GM23338 (cell line): Measurements from ENCODE around the gene ACADS. TPM values are rescaled to one million over a fixed set of nuclear protein-coding genes. Genes with fewer than 3 reads are reported as not detected.
A peak's percentile ranks its signal among the peaks of the same experiment; 100 is the strongest.

ENCODE experiments used
- ATAC-seq: fragments of 200-7000 bp; cut with Tn5 transposase; 3 replicates; pipeline ENCODE4 v1.9.1; 2020
- DNase-seq: peaks from one replicate; pipeline ENCODE4 v3.0.0-alpha.2; 2015; ENCODE audit warnings: low spot score
- H2AFZ ChIP-seq: fragments of 200-600 bp; sonication (generic); 2 replicates; pipeline ENCODE4 v1.8.0; 2016; ENCODE audit warnings: antibody characterized with exemption, mild to moderate bottlenecking, moderate library complexity
- H3F3A ChIP-seq: fragments of 200-600 bp; sonication (generic); replicated peaks from 2 replicates; pipeline ENCODE4 v1.8.0; 2017; ENCODE audit warnings: antibody characterized with exemption, mixed run types, low read depth
- H3K27ac ChIP-seq: fragments of 200-600 bp; sonication (generic); 2 replicates; pipeline ENCODE4 v1.6.1; 2016; ENCODE audit warnings: low read depth
- H3K27me3 ChIP-seq: fragments of 200-600 bp; sonication (generic); 2 replicates; pipeline ENCODE4 v1.8.0; 2016; ENCODE audit warnings: mild to moderate bottlenecking, mixed run types, moderate library complexity; ENCODE audit not compliant: insufficient read depth
- H3K36me3 ChIP-seq: fragments of 200-600 bp; sonication (generic); 2 replicates; pipeline ENCODE4 v1.8.0; 2016; ENCODE audit warnings: mild to moderate bottlenecking; ENCODE audit not compliant: insufficient read depth
- H3K4me1 ChIP-seq: fragments of 200-600 bp; sonication (generic); 2 replicates; pipeline ENCODE4 v1.8.0; 2016; ENCODE audit warnings: mild to moderate bottlenecking, moderate library complexity; ENCODE audit not compliant: insufficient read depth
- H3K4me2 ChIP-seq: fragments of 200-600 bp; sonication (generic); 2 replicates; pipeline ENCODE4 v1.7.1; 2017; ENCODE audit warnings: mixed run types
- H3K4me3 ChIP-seq: fragments of 200-600 bp; sonication (generic); 2 replicates; pipeline ENCODE4 v1.6.1; 2016; ENCODE audit warnings: mixed run types
- H3K79me2 ChIP-seq: fragments of 200-600 bp; sonication (generic); replicated peaks from 2 replicates; pipeline ENCODE4 v1.8.0; 2017; ENCODE audit warnings: mild to moderate bottlenecking; ENCODE audit not compliant: insufficient read depth
- H3K9me2 ChIP-seq: fragments of 200-600 bp; sonication (generic); 2 replicates; pipeline ENCODE4 v1.8.0; 2017; ENCODE audit not compliant: insufficient read depth
- H4K20me1 ChIP-seq: fragments of 200-600 bp; sonication (generic); replicated peaks from 2 replicates; pipeline ENCODE4 v1.8.0; 2017; ENCODE audit warnings: mild to moderate bottlenecking; ENCODE audit not compliant: insufficient read depth
- H3K27ac Mint-ChIP-seq: 2 replicates; pipeline ENCODE4 v1.8.0; 2020; ENCODE audit warnings: inconsistent platforms, mild to moderate bottlenecking, moderate library complexity, mixed read lengths
- H3K27me3 Mint-ChIP-seq: 3 replicates; pipeline ENCODE4 v1.8.0; 2022; ENCODE audit warnings: low read depth, mild to moderate bottlenecking, moderate library complexity, mixed read lengths, inconsistent platforms; ENCODE audit not compliant: insufficient read depth, poor library complexity
- H3K36me3 Mint-ChIP-seq: 3 replicates; pipeline ENCODE4 v1.8.0; 2021; ENCODE audit warnings: low read depth, mild to moderate bottlenecking, inconsistent platforms, moderate library complexity, mixed read lengths
- H3K4me1 Mint-ChIP-seq: 3 replicates; pipeline ENCODE4 v1.8.0; 2020; ENCODE audit warnings: mild to moderate bottlenecking, inconsistent platforms, mixed read lengths
- H3K4me3 Mint-ChIP-seq: 3 replicates; pipeline ENCODE4 v1.8.0; 2021; ENCODE audit warnings: moderate library complexity, mild to moderate bottlenecking, inconsistent platforms, mixed read lengths
- H3K9me3 Mint-ChIP-seq: 3 replicates; pipeline ENCODE4 v1.8.0; 2020; ENCODE audit warnings: moderate library complexity, mild to moderate bottlenecking, inconsistent platforms, mixed read lengths
- CREB1 ChIP-seq: fragments of 250-450 bp; sonication (Bioruptor Pico); IDR thresholded peaks from 2 replicates; pipeline ENCODE4 v1.5.0; 2020; ENCODE audit warnings: low read depth, mild to moderate bottlenecking, moderate library complexity
- EZH2 ChIP-seq: fragments of 200-600 bp; sonication (generic); IDR thresholded peaks from one replicate; pipeline ENCODE4 v1.8.0; 2017; ENCODE audit warnings: antibody characterized with exemption, mild to moderate bottlenecking, low read depth; ENCODE audit not compliant: unreplicated experiment
- EZH2phosphoT487 ChIP-seq: fragments of 200-600 bp; sonication (generic); IDR thresholded peaks from one replicate; pipeline ENCODE4 v1.8.1; 2018; ENCODE audit warnings: antibody characterized with exemption; ENCODE audit not compliant: unreplicated experiment
- JUNB ChIP-seq: IDR thresholded peaks from one replicate; pipeline ENCODE4 v1.6.1; 2016; ENCODE audit warnings: antibody characterized with exemption; ENCODE audit not compliant: unreplicated experiment
- NANOG ChIP-seq: IDR thresholded peaks from 2 replicates; pipeline ENCODE4 v1.6.1; 2016; ENCODE audit warnings: antibody characterized with exemption, borderline replicate concordance
- POLR2AphosphoS5 ChIP-seq: IDR thresholded peaks from 2 replicates; pipeline ENCODE4 v1.6.1; 2016; ENCODE audit warnings: antibody characterized with exemption, low read depth
- STAT1 ChIP-seq: IDR thresholded peaks from one replicate; pipeline ENCODE4 v1.6.1; 2016; ENCODE audit warnings: antibody characterized with exemption; ENCODE audit not compliant: unreplicated experiment
- ZNF114 ChIP-seq: fragments of 250-450 bp; sonication (Bioruptor Pico); IDR thresholded peaks from 2 replicates; pipeline ENCODE4 v1.5.0; 2020; ENCODE audit warnings: mild to moderate bottlenecking, moderate library complexity
- ZNF331 ChIP-seq: fragments of 250-450 bp; sonication (Bioruptor Pico); IDR thresholded peaks from 2 replicates; pipeline ENCODE4 v1.5.0; 2020; ENCODE audit warnings: low read depth, mild to moderate bottlenecking, moderate library complexity
- polyA plus RNA-seq: library from polyadenylated mRNA; unstranded; fragments of >200 nt; fragmentation: Nextera tagmentation; extraction: Ambion mirVana; gene quantifications from 2 replicates; pipeline ENCODE4 v1.2.1, GENCODE V29; 2016
- total RNA-seq: library from RNA; depleted of rRNA; stranded (reverse); fragments of >200 nt; shearing (Covaris generic); gene quantifications from 2 replicates; pipeline ENCODE4 v1.2.3, GENCODE V29; 2014
- TF ChIP-seq, protein P1 (sequence below), 2 experiments: fragments of 200-600 bp in 1 of 2; sonication (generic) in 1 of 2; conservative IDR thresholded peaks; 2 replicates each; pipeline versions ENCODE4 v1.5.1 to v1.6.1; 2016 to 2017; ENCODE audit warnings: antibody characterized with exemption in 2 of 2, low read depth in 2 of 2, mild to moderate bottlenecking in 2 of 2, moderate library complexity in 1 of 2
- TF ChIP-seq, protein P2 (sequence below): IDR thresholded peaks from one replicate; pipeline ENCODE4 v1.6.1; 2018; ENCODE audit warnings: antibody characterized with exemption; ENCODE audit not compliant: unreplicated experiment
- TF ChIP-seq, protein P3 (sequence below): IDR thresholded peaks from 2 replicates; pipeline ENCODE4 v1.6.1; 2016; ENCODE audit warnings: antibody characterized with exemption
- TF ChIP-seq, protein P4 (sequence below): fragments of 250-450 bp; sonication (Bioruptor Pico); IDR thresholded peaks from 2 replicates; pipeline ENCODE4 v1.5.0; 2020; ENCODE audit warnings: mild to moderate bottlenecking, moderate library complexity

The ACADS gene
- total and polyA plus RNA-seq, 2 experiments from 2014 or later: 3.1 to 5.7 TPM

DNA sequence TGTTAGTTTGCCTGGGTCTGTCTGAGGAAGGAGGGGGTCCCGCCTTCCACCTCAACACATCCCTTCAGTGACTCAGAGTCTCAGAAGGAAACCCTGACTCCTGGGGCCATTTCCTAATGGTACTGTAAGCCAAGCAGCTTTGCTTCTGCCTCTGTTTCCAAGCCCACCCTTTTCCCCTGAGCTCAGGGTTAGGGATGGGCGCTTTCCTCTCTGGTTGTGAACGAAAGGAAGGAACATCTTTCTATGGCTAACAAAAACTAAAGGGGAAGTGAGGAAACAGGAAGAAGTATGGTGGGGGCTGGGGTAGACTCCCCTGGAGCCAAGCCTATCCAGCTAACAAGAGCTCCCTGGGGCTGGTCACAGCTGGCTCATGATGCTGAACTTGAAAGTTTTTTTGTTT is 27.0 kb upstream of the ACADS start:
- Mint-ChIP-seq H3K27ac (peak overlapping the region; percentile 51), H3K4me1 (peaks cover 8% of the 10 kb centered on the region), H3K36me3 (peaks cover 80% of the 10 kb centered on the region), H3K4me3 (no peak overlapping the region), H3K27me3 (peaks cover 3% of the 10 kb centered on the region), H3K9me3 (no peaks in the 10 kb centered on the region)
- DNase-seq: no peak
- no peaks in the 10 kb centered on the region for H3K27me3 ChIP-seq
- TF ChIP-seq ZNF331 (CRISPR knock-in tag) (no peak), EZH2phosphoT487 (no peak), CREB1 (CRISPR knock-in tag) (no peak), JUNB (no peak), EZH2 (no peak), ZNF114 (CRISPR knock-in tag) (no peak), NANOG (no peak), STAT1 (no peak), POLR2AphosphoS5 (no peak)
- TF ChIP-seq, protein P1, sequence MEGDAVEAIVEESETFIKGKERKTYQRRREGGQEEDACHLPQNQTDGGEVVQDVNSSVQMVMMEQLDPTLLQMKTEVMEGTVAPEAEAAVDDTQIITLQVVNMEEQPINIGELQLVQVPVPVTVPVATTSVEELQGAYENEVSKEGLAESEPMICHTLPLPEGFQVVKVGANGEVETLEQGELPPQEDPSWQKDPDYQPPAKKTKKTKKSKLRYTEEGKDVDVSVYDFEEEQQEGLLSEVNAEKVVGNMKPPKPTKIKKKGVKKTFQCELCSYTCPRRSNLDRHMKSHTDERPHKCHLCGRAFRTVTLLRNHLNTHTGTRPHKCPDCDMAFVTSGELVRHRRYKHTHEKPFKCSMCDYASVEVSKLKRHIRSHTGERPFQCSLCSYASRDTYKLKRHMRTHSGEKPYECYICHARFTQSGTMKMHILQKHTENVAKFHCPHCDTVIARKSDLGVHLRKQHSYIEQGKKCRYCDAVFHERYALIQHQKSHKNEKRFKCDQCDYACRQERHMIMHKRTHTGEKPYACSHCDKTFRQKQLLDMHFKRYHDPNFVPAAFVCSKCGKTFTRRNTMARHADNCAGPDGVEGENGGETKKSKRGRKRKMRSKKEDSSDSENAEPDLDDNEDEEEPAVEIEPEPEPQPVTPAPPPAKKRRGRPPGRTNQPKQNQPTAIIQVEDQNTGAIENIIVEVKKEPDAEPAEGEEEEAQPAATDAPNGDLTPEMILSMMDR (conservative IDR thresholded peaks at IDR 0.05; ENCODE audit: low read depth in 2 of 2): no peak
- TF ChIP-seq, protein P2, sequence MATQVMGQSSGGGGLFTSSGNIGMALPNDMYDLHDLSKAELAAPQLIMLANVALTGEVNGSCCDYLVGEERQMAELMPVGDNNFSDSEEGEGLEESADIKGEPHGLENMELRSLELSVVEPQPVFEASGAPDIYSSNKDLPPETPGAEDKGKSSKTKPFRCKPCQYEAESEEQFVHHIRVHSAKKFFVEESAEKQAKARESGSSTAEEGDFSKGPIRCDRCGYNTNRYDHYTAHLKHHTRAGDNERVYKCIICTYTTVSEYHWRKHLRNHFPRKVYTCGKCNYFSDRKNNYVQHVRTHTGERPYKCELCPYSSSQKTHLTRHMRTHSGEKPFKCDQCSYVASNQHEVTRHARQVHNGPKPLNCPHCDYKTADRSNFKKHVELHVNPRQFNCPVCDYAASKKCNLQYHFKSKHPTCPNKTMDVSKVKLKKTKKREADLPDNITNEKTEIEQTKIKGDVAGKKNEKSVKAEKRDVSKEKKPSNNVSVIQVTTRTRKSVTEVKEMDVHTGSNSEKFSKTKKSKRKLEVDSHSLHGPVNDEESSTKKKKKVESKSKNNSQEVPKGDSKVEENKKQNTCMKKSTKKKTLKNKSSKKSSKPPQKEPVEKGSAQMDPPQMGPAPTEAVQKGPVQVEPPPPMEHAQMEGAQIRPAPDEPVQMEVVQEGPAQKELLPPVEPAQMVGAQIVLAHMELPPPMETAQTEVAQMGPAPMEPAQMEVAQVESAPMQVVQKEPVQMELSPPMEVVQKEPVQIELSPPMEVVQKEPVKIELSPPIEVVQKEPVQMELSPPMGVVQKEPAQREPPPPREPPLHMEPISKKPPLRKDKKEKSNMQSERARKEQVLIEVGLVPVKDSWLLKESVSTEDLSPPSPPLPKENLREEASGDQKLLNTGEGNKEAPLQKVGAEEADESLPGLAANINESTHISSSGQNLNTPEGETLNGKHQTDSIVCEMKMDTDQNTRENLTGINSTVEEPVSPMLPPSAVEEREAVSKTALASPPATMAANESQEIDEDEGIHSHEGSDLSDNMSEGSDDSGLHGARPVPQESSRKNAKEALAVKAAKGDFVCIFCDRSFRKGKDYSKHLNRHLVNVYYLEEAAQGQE: no peak
- TF ChIP-seq, protein P3, sequence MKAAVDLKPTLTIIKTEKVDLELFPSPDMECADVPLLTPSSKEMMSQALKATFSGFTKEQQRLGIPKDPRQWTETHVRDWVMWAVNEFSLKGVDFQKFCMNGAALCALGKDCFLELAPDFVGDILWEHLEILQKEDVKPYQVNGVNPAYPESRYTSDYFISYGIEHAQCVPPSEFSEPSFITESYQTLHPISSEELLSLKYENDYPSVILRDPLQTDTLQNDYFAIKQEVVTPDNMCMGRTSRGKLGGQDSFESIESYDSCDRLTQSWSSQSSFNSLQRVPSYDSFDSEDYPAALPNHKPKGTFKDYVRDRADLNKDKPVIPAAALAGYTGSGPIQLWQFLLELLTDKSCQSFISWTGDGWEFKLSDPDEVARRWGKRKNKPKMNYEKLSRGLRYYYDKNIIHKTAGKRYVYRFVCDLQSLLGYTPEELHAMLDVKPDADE: no peak
- TF ChIP-seq, protein P4, sequence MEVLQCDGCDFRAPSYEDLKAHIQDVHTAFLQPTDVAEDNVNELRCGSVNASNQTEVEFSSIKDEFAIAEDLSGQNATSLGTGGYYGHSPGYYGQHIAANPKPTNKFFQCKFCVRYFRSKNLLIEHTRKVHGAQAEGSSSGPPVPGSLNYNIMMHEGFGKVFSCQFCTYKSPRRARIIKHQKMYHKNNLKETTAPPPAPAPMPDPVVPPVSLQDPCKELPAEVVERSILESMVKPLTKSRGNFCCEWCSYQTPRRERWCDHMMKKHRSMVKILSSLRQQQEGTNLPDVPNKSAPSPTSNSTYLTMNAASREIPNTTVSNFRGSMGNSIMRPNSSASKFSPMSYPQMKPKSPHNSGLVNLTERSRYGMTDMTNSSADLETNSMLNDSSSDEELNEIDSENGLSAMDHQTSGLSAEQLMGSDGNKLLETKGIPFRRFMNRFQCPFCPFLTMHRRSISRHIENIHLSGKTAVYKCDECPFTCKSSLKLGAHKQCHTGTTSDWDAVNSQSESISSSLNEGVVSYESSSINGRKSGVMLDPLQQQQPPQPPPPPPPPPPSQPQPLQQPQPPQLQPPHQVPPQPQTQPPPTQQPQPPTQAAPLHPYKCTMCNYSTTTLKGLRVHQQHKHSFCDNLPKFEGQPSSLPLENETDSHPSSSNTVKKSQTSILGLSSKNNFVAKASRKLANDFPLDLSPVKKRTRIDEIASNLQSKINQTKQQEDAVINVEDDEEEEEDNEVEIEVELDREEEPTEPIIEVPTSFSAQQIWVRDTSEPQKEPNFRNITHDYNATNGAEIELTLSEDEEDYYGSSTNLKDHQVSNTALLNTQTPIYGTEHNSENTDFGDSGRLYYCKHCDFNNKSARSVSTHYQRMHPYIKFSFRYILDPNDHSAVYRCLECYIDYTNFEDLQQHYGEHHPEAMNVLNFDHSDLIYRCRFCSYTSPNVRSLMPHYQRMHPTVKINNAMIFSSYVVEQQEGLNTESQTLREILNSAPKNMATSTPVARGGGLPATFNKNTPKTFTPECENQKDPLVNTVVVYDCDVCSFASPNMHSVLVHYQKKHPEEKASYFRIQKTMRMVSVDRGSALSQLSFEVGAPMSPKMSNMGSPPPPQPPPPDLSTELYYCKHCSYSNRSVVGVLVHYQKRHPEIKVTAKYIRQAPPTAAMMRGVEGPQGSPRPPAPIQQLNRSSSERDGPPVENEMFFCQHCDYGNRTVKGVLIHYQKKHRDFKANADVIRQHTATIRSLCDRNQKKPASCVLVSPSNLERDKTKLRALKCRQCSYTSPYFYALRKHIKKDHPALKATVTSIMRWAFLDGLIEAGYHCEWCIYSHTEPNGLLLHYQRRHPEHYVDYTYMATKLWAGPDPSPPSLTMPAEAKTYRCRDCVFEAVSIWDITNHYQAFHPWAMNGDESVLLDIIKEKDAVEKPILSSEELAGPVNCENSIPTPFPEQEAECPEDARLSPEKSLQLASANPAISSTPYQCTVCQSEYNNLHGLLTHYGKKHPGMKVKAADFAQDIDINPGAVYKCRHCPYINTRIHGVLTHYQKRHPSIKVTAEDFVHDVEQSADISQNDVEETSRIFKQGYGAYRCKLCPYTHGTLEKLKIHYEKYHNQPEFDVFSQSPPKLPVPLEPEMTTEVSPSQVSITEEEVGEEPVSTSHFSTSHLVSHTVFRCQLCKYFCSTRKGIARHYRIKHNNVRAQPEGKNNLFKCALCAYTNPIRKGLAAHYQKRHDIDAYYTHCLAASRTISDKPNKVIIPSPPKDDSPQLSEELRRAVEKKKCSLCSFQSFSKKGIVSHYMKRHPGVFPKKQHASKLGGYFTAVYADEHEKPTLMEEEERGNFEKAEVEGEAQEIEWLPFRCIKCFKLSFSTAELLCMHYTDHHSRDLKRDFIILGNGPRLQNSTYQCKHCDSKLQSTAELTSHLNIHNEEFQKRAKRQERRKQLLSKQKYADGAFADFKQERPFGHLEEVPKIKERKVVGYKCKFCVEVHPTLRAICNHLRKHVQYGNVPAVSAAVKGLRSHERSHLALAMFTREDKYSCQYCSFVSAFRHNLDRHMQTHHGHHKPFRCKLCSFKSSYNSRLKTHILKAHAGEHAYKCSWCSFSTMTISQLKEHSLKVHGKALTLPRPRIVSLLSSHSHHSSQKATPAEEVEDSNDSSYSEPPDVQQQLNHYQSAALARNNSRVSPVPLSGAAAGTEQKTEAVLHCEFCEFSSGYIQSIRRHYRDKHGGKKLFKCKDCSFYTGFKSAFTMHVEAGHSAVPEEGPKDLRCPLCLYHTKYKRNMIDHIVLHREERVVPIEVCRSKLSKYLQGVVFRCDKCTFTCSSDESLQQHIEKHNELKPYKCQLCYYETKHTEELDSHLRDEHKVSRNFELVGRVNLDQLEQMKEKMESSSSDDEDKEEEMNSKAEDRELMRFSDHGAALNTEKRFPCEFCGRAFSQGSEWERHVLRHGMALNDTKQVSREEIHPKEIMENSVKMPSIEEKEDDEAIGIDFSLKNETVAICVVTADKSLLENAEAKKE (CRISPR knock-in tag): no peak
- peaks cover 56% of the 10 kb centered on the region for H3K36me3 ChIP-seq
- H3K27ac ChIP-seq: 0 out of 2 replicates have a peak overlapping the region, but pooled peaks have one; percentile 39
- no peak overlapping the region for H3K4me3 ChIP-seq
- H3K79me2 ChIP-seq: peaks cover 43% of the 10 kb centered on the region
- H3K4me2 ChIP-seq: no peak overlapping the region
- H3F3A ChIP-seq: 0 out of 2 replicates have a peak, but pooled peaks cover 8% of the 10 kb centered on the region
- no peak overlapping the region for H2AFZ ChIP-seq
- no peak for ATAC-seq
- peaks cover 40% of the 10 kb centered on the region for H4K20me1 ChIP-seq
- no peaks in the 10 kb centered on the region for H3K9me2 ChIP-seq
- peaks cover 10% of the 10 kb centered on the region for H3K4me1 ChIP-seq
